WTC11 (cell line): ENCODE data around the gene NTSR1. TPM values are rescaled to one million over a fixed set of nuclear protein-coding genes. Genes with fewer than 3 reads are reported as not detected.

ENCODE experiments used
- ATAC-seq: fragments of 200-7000 bp; cut with Tn5 transposase; 2 replicates; pipeline ENCODE4 v1.10.0; 2021; ENCODE audit warnings: mild to moderate bottlenecking, moderate library complexity
- CTCF ChIA-PET: fragments of 300-600 bp; sonication (Branson Sonifier 250); formaldehyde crosslinking; loops from one replicate; lab custom pipeline; 2021; ENCODE audit warnings: antibody characterized with exemption; lab: Charles Lee
- POLR2A ChIA-PET: fragments of 350-600 bp; sonication (Branson Sonifier 250); formaldehyde crosslinking; loops from one replicate; lab custom pipeline; 2021; ENCODE audit warnings: antibody characterized with exemption; lab: Charles Lee
- DNase-seq: peaks from one replicate; pipeline ENCODE4 v3.0.0; 2021; ENCODE audit warnings: low spot score
- H3K27ac Mint-ChIP-seq: 2 replicates; pipeline ENCODE4 v1.8.0; 2021; ENCODE audit warnings: mixed read lengths
- H3K27me3 Mint-ChIP-seq: 2 replicates; pipeline ENCODE4 v1.8.0; 2021; ENCODE audit warnings: low read depth, mild to moderate bottlenecking, moderate library complexity, mixed read lengths
- H3K36me3 Mint-ChIP-seq: 2 replicates; pipeline ENCODE4 v1.8.0; 2021; ENCODE audit warnings: mixed read lengths
- H3K4me1 Mint-ChIP-seq: 2 replicates; pipeline ENCODE4 v1.8.0; 2022; ENCODE audit warnings: mixed read lengths
- H3K4me3 Mint-ChIP-seq: 2 replicates; pipeline ENCODE4 v1.8.0; 2021; ENCODE audit warnings: mild to moderate bottlenecking, moderate library complexity, mixed read lengths
- H3K9me3 Mint-ChIP-seq: 2 replicates; pipeline ENCODE4 v1.8.0; 2021; ENCODE audit warnings: mixed read lengths
- CBFB ChIP-seq: sonication (generic); formaldehyde crosslinking; IDR thresholded peaks from 2 replicates; pipeline ENCODE4 v1.8.1; 2022; ENCODE audit warnings: mild to moderate bottlenecking, low read depth, missing genetic modification reagents
- CREB1 ChIP-seq: sonication (generic); formaldehyde crosslinking; IDR thresholded peaks from 2 replicates; pipeline ENCODE4 v1.8.0; 2023; ENCODE audit warnings: mild to moderate bottlenecking, missing genetic modification reagents
- ELF4 ChIP-seq: sonication (generic); formaldehyde crosslinking; IDR thresholded peaks from 2 replicates; pipeline ENCODE4 v1.8.1; 2022; ENCODE audit warnings: low read depth, mild to moderate bottlenecking, moderate library complexity, missing genetic modification reagents
- ETV6 ChIP-seq: sonication (generic); formaldehyde crosslinking; IDR thresholded peaks from 2 replicates; pipeline ENCODE4 v1.8.1; 2022; ENCODE audit warnings: mild to moderate bottlenecking, missing genetic modification reagents
- FOXJ3 ChIP-seq: sonication (generic); formaldehyde crosslinking; IDR thresholded peaks from 2 replicates; pipeline ENCODE4 v1.9.0; 2021; ENCODE audit warnings: missing genetic modification reagents, mild to moderate bottlenecking, borderline replicate concordance
- IRF2 ChIP-seq: sonication (generic); formaldehyde crosslinking; IDR thresholded peaks from 2 replicates; pipeline ENCODE4 v1.8.0; 2022; ENCODE audit warnings: low read depth, missing genetic modification reagents, borderline replicate concordance
- JAZF1 ChIP-seq: fragments of 250-450 bp; sonication (Bioruptor Pico); IDR thresholded peaks from 2 replicates; pipeline ENCODE4 v1.9.0; 2021; ENCODE audit warnings: moderate library complexity, mild to moderate bottlenecking, inconsistent platforms
- NFE2L1 ChIP-seq: sonication (generic); formaldehyde crosslinking; IDR thresholded peaks from 2 replicates; pipeline ENCODE4 v1.8.1; 2023; ENCODE audit warnings: missing genetic modification reagents
- NR1H2 ChIP-seq: sonication (generic); formaldehyde crosslinking; IDR thresholded peaks from 2 replicates; pipeline ENCODE4 v1.9.0; 2021; ENCODE audit warnings: mild to moderate bottlenecking, moderate library complexity, missing genetic modification reagents
- NR2C2 ChIP-seq: sonication (generic); formaldehyde crosslinking; IDR thresholded peaks from 2 replicates; pipeline ENCODE4 v1.8.0; 2022; ENCODE audit warnings: mild to moderate bottlenecking, missing genetic modification reagents
- RORB ChIP-seq: fragments of 250-450 bp; sonication (Bioruptor Pico); IDR thresholded peaks from 2 replicates; pipeline ENCODE4 v1.9.0; 2021; ENCODE audit warnings: mild to moderate bottlenecking
- SMAD4 ChIP-seq: sonication (generic); formaldehyde crosslinking; IDR thresholded peaks from 2 replicates; pipeline ENCODE4 v1.8.0; 2022; ENCODE audit warnings: mild to moderate bottlenecking, missing genetic modification reagents
- SP1 ChIP-seq: sonication (generic); formaldehyde crosslinking; conservative IDR thresholded peaks from 2 replicates; pipeline ENCODE4 v1.8.1; 2022; ENCODE audit warnings: missing genetic modification reagents
- ZNF121 ChIP-seq: sonication (generic); formaldehyde crosslinking; IDR thresholded peaks from 2 replicates; pipeline ENCODE4 v1.8.0; 2023; ENCODE audit warnings: missing genetic modification reagents
- ZNF219 ChIP-seq: sonication (generic); formaldehyde crosslinking; IDR thresholded peaks from 2 replicates; pipeline ENCODE4 v1.8.0; 2023; ENCODE audit warnings: missing genetic modification reagents, mild to moderate bottlenecking, borderline replicate concordance
- ZNF232 ChIP-seq: sonication (generic); formaldehyde crosslinking; IDR thresholded peaks from 2 replicates; pipeline ENCODE4 v1.8.0; 2022; ENCODE audit warnings: mild to moderate bottlenecking, missing genetic modification reagents
- ZNF263 ChIP-seq: sonication (generic); formaldehyde crosslinking; IDR thresholded peaks from 2 replicates; pipeline ENCODE4 v1.8.1; 2022; ENCODE audit warnings: low read depth, mild to moderate bottlenecking, moderate library complexity, missing genetic modification reagents
- total RNA-seq: library from RNA; stranded (reverse); gene quantifications from 3 replicates; pipeline ENCODE4 v1.2.3, GENCODE V29; 2021
- TF ChIP-seq, protein P1 (sequence below): sonication (generic); formaldehyde crosslinking; IDR thresholded peaks from 2 replicates; pipeline ENCODE4 v1.8.0; 2023; ENCODE audit warnings: mild to moderate bottlenecking, missing genetic modification reagents
- TF ChIP-seq, protein P2 (sequence below): sonication (generic); formaldehyde crosslinking; IDR thresholded peaks from 2 replicates; pipeline ENCODE4 v1.8.1; 2022; ENCODE audit warnings: low read depth, mild to moderate bottlenecking, moderate library complexity, missing genetic modification reagents, borderline replicate concordance
- TF ChIP-seq, protein P3 (sequence below): fragments of 250-450 bp; sonication (Bioruptor Pico); conservative IDR thresholded peaks from 2 replicates; pipeline ENCODE4 v1.9.0; 2021; ENCODE audit warnings: mild to moderate bottlenecking
- TF ChIP-seq, protein P4 (sequence below): fragments of 250-450 bp; sonication (Bioruptor Pico); IDR thresholded peaks from 2 replicates; pipeline ENCODE4 v1.8.0; 2021; ENCODE audit warnings: mild to moderate bottlenecking
- TF ChIP-seq, protein P5 (sequence below): sonication (generic); formaldehyde crosslinking; IDR thresholded peaks from 2 replicates; pipeline ENCODE4 v1.8.1; 2022; ENCODE audit warnings: mild to moderate bottlenecking, missing genetic modification reagents, moderate library complexity, borderline replicate concordance
- TF ChIP-seq, protein P6 (sequence below): sonication (generic); formaldehyde crosslinking; IDR thresholded peaks from 2 replicates; pipeline ENCODE4 v1.8.0; 2022; ENCODE audit warnings: mild to moderate bottlenecking, missing genetic modification reagents

Gene NTSR1
- total RNA-seq, 1 experiment from 2014 or later, result 0.63 TPM

DNA sequence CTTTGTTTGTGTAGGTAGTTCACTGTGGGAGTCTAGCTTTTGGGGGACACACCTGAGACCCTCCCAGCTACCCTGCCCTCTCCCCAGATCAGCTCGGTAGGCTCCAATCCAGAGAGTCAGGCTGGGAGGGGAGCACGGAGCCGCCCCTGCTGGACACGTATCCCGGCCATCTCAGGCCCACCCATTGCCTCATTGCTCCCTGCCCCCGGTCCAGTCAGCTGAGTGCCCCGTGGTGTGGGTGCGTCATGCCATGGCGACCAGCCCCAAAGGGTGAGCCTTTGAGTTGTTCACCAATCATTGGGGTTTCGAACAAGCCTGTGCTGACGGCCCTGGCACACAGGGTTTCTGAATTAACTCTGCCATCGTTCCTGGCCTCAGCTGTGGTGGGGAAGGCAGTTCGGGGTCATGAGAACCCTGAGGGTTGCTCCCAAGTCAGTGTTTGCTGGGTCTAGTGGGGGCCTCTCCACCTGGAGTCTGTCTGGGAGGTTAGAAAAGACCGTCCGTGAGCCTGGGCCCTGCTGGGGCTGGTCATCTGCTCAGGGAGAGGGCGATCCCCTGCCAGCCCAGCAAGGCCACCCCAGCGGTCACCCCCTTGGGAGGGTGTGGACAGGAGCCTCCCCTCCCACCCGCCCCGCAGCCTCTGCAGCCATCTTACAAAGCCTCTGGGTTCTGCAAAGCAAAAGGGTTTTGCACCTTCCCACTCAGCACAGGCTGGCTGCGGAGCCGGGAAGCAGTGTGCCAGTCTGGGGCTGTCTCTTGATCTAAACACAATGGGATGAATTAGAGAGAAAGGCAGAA lies 34.5 kb downstream of the NTSR1 start:
- no peak for DNase-seq
- CTCF ChIA-PET, result interaction anchor here (1.0 kb wide), 1 partner anchor 9 kb away, joined by 3 read pairs; no protein-coding TSS in a partner anchor
- H3K9me3 Mint-ChIP-seq, result peaks cover under 1% of the 10 kb centered on the region; the same call in 1 of the 2 replicates
- POLR2A ChIA-PET, result no interaction called here
- no peak for ATAC-seq
- H3K27ac Mint-ChIP-seq, result no peak overlapping the region
- no peaks in the 10 kb centered on the region for H3K27me3 Mint-ChIP-seq
- no peak overlapping the region for H3K4me3 Mint-ChIP-seq
- no peaks in the 10 kb centered on the region for H3K36me3 Mint-ChIP-seq
- peaks cover 5% of the 10 kb centered on the region; the same call in 1 of the 2 replicates for H3K4me1 Mint-ChIP-seq
- TF ChIP-seq, protein P1, sequence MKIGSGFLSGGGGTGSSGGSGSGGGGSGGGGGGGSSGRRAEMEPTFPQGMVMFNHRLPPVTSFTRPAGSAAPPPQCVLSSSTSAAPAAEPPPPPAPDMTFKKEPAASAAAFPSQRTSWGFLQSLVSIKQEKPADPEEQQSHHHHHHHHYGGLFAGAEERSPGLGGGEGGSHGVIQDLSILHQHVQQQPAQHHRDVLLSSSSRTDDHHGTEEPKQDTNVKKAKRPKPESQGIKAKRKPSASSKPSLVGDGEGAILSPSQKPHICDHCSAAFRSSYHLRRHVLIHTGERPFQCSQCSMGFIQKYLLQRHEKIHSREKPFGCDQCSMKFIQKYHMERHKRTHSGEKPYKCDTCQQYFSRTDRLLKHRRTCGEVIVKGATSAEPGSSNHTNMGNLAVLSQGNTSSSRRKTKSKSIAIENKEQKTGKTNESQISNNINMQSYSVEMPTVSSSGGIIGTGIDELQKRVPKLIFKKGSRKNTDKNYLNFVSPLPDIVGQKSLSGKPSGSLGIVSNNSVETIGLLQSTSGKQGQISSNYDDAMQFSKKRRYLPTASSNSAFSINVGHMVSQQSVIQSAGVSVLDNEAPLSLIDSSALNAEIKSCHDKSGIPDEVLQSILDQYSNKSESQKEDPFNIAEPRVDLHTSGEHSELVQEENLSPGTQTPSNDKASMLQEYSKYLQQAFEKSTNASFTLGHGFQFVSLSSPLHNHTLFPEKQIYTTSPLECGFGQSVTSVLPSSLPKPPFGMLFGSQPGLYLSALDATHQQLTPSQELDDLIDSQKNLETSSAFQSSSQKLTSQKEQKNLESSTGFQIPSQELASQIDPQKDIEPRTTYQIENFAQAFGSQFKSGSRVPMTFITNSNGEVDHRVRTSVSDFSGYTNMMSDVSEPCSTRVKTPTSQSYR (CRISPR knock-in tag), result no peak
- TF ChIP-seq, protein P2, sequence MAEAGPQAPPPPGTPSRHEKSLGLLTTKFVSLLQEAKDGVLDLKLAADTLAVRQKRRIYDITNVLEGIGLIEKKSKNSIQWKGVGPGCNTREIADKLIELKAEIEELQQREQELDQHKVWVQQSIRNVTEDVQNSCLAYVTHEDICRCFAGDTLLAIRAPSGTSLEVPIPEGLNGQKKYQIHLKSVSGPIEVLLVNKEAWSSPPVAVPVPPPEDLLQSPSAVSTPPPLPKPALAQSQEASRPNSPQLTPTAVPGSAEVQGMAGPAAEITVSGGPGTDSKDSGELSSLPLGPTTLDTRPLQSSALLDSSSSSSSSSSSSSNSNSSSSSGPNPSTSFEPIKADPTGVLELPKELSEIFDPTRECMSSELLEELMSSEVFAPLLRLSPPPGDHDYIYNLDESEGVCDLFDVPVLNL (CRISPR knock-in tag), result no peak
- TF ChIP-seq ETV6 (CRISPR knock-in tag), result no peak
- TF ChIP-seq, protein P3, sequence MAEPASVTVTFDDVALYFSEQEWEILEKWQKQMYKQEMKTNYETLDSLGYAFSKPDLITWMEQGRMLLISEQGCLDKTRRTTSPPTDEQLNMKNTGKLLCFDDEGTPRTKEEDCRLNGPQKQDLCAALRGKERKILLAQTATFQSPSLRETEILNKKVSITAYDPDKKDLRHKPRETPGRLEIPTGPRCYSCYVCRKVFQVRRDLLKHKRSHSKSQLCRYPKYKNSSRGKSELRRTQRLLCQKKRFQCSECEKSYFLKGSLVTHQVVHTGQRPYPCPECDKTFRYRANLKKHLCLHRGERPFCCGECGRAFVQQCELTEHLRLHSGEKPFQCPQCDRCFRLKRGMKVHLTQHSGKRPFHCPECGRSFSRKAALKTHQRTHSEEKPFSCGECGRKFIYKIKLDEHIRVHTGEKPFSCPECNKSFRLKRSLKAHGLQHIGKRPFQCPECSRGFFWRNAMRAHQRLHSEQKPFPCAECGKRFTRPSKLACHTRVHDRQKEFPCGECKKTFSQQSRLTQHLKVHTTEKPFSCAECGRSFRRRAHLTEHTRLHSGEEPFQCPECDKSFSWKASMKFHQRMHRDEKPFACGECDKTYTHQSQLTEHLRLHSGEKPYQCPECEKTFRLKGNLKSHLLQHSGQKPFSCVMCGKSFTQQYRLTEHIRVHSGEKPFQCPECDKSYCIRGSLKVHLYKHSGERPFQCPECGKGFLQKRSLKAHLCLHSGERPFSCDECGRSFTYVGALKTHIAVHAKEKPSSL (CRISPR knock-in tag), result no peak
- TF ChIP-seq, protein P4, sequence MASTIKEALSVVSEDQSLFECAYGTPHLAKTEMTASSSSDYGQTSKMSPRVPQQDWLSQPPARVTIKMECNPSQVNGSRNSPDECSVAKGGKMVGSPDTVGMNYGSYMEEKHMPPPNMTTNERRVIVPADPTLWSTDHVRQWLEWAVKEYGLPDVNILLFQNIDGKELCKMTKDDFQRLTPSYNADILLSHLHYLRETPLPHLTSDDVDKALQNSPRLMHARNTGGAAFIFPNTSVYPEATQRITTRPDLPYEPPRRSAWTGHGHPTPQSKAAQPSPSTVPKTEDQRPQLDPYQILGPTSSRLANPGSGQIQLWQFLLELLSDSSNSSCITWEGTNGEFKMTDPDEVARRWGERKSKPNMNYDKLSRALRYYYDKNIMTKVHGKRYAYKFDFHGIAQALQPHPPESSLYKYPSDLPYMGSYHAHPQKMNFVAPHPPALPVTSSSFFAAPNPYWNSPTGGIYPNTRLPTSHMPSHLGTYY (CRISPR knock-in tag), result no peak
- TF ChIP-seq SP1, result no peak
- TF ChIP-seq RORB (CRISPR knock-in tag), result no peak
- TF ChIP-seq CBFB (CRISPR knock-in tag), result no peak
- no peak for TF ChIP-seq ZNF121 (CRISPR knock-in tag)
- no peak for TF ChIP-seq JAZF1 (CRISPR knock-in tag)
- TF ChIP-seq CREB1 (CRISPR knock-in tag), result no peak
- TF ChIP-seq NR1H2 (CRISPR knock-in tag), result no peak
- TF ChIP-seq, protein P5, sequence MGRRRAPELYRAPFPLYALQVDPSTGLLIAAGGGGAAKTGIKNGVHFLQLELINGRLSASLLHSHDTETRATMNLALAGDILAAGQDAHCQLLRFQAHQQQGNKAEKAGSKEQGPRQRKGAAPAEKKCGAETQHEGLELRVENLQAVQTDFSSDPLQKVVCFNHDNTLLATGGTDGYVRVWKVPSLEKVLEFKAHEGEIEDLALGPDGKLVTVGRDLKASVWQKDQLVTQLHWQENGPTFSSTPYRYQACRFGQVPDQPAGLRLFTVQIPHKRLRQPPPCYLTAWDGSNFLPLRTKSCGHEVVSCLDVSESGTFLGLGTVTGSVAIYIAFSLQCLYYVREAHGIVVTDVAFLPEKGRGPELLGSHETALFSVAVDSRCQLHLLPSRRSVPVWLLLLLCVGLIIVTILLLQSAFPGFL (CRISPR knock-in tag), result no peak
- no peak for TF ChIP-seq ZNF263 (CRISPR knock-in tag)
- no peak for TF ChIP-seq NR2C2 (CRISPR knock-in tag)
- TF ChIP-seq, all 79 proteins: peak for 0

DNA sequence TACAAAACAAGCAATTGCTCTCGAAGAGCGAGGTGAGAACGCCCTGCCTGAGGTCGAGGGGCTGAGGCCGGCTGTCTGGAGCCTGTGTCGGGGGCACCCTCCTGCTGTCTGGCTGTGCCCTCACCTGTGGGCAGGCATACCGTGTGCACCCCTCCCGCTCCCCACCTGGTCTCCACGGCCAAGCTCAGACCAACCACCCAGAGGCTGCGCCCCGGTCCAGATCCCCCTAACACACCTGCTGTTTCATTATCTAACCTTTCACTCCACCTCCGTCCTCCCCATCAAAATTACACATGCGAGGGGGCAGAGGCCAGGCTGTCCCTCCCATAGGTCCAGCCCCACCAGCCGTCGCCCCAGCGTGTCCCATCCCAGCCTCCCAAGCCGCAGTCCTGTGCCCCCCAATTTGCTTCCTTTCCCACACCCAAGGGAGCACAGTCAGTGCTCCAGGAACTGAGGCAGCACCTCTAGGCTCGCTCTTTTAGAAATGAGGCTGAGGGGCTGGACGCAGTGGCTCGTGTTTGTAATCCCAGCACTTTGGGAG lies 35.2 kb downstream of the NTSR1 start:
- H3K27me3 Mint-ChIP-seq, result no peaks in the 10 kb centered on the region
- no peaks in the 10 kb centered on the region for H3K36me3 Mint-ChIP-seq
- H3K9me3 Mint-ChIP-seq, result peaks cover 5% of the 10 kb centered on the region; the same call in 1 of the 2 replicates
- ChIA-PET CTCF (interaction anchor here (0.7 to 1.5 kb wide), 2 partner anchors 39 to 47 kb away, joined by 3 read pairs; no protein-coding TSS in a partner anchor), POLR2A (no interaction called here)
- ATAC-seq (no peak), DNase-seq (no peak)
- H3K4me3 Mint-ChIP-seq, result no peak overlapping the region
- peaks cover 5% of the 10 kb centered on the region; the same call in 1 of the 2 replicates for H3K4me1 Mint-ChIP-seq
- H3K27ac Mint-ChIP-seq, result no peak overlapping the region
- TF ChIP-seq CBFB (CRISPR knock-in tag) (no peak), IRF2 (CRISPR knock-in tag) (no peak), FOXJ3 (no peak), ZNF232 (CRISPR knock-in tag) (no peak), NR1H2 (CRISPR knock-in tag) (no peak), NFE2L1 (CRISPR knock-in tag) (no peak), SMAD4 (no peak), ELF4 (CRISPR knock-in tag) (no peak), JAZF1 (CRISPR knock-in tag) (no peak), ZNF219 (no peak)
- TF ChIP-seq, protein P6, sequence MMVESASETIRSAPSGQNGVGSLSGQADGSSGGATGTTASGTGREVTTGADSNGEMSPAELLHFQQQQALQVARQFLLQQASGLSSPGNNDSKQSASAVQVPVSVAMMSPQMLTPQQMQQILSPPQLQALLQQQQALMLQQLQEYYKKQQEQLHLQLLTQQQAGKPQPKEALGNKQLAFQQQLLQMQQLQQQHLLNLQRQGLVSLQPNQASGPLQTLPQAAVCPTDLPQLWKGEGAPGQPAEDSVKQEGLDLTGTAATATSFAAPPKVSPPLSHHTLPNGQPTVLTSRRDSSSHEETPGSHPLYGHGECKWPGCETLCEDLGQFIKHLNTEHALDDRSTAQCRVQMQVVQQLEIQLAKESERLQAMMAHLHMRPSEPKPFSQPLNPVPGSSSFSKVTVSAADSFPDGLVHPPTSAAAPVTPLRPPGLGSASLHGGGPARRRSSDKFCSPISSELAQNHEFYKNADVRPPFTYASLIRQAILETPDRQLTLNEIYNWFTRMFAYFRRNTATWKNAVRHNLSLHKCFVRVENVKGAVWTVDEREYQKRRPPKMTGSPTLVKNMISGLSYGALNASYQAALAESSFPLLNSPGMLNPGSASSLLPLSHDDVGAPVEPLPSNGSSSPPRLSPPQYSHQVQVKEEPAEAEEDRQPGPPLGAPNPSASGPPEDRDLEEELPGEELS, result no peak
